Left ventricle myocardium inferior (tissue), 1 donor: Measurements from ENCODE around the gene NKX6-2. TPM values are rescaled to one million over a fixed set of nuclear protein-coding genes. Genes with fewer than 3 reads are reported as not detected.

Experiments used
- DNase-seq: peaks from one replicate; pipeline ENCODE4 v3.0.0-alpha.2; 2020
- H3K27ac ChIP-seq: fragments of 200-600 bp; replicated peaks from 2 replicates; pipeline ENCODE4 v1.8.0; 2021
- H3K27me3 ChIP-seq: fragments of 200-600 bp; 2 replicates; pipeline ENCODE4 v1.8.0; 2021; ENCODE audit warnings: low read depth
- H3K36me3 ChIP-seq: fragments of 200-600 bp; 2 replicates; pipeline ENCODE4 v1.8.0; 2021
- H3K4me1 ChIP-seq: fragments of 200-600 bp; 2 replicates; pipeline ENCODE4 v1.8.0; 2021
- H3K4me3 ChIP-seq: fragments of 200-600 bp; 2 replicates; pipeline ENCODE4 v1.8.0; 2021; ENCODE audit warnings: mild to moderate bottlenecking, moderate library complexity
- H3K9me3 ChIP-seq: fragments of 200-600 bp; replicated peaks from 2 replicates; pipeline ENCODE4 v1.8.0; 2021
- intact Hi-C: fragments of 100-400 bp; cut with micrococcal nuclease; formaldehyde crosslinking; loops from one replicate; pipeline ENCODE4 v1.11.0; 2022
- total RNA-seq: library from RNA; stranded (reverse); fragmentation: NEBNext Ultra II Directional; extraction: Animal tissue kit (Norgen Biotek cat#: 25700); gene quantifications from one replicate; pipeline ENCODE4 v1.2.1, GENCODE V29; 2021
- TF ChIP-seq, protein P1 (sequence below): fragments of 200-600 bp; IDR thresholded peaks from 2 replicates; pipeline ENCODE4 v1.8.0; 2021; ENCODE audit warnings: antibody characterized with exemption, mild to moderate bottlenecking, borderline replicate concordance
- donor health status: DM: no; HTN: yes; CAD: no; lungs with severe emphysema.

Gene NKX6-2
- total RNA-seq, 1 donor from 2014 or later, result not detected

DNA sequence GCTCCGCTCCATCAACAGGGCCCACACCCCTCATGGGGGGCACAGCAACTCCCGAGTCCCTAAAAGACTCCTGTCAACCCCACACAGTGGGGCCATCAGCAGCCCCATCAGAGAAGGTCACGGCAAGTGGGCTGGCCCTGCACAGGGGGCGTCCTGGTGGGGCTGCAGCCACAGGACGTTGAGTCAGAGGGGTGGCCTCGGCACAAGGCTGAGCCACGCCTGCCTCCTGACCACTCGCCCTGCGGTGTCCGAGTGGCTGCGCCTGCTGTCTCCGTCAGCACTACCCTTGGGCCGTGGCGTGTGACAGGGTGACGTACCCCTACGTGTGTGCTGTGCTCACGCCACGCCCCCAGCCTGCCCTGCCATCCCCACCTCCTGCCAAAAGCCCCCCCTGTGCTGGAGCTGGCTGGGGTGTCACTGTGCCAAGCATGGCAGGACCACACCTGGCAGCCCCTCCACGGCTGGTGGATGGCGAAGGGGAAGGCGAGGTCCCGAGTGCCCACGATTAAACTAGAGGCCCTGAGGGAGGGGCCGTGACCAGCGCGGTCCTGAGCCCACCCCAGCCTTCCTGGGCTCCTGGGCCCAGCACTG is 26.0 kb upstream of the NKX6-2 start:
- TF ChIP-seq, protein P1, sequence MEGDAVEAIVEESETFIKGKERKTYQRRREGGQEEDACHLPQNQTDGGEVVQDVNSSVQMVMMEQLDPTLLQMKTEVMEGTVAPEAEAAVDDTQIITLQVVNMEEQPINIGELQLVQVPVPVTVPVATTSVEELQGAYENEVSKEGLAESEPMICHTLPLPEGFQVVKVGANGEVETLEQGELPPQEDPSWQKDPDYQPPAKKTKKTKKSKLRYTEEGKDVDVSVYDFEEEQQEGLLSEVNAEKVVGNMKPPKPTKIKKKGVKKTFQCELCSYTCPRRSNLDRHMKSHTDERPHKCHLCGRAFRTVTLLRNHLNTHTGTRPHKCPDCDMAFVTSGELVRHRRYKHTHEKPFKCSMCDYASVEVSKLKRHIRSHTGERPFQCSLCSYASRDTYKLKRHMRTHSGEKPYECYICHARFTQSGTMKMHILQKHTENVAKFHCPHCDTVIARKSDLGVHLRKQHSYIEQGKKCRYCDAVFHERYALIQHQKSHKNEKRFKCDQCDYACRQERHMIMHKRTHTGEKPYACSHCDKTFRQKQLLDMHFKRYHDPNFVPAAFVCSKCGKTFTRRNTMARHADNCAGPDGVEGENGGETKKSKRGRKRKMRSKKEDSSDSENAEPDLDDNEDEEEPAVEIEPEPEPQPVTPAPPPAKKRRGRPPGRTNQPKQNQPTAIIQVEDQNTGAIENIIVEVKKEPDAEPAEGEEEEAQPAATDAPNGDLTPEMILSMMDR, result no peak
- Histone ChIP-seq H3K36me3 (no peaks in the 10 kb centered on the region), H3K9me3 (no peaks in the 10 kb centered on the region), H3K27me3 (peaks cover 95% of the 10 kb centered on the region), H3K4me1 (no peaks in the 10 kb centered on the region), H3K27ac (no peak overlapping the region), H3K4me3 (no peak overlapping the region)
- intact Hi-C loops, result no loop called here
- DNase-seq, result peak; percentile 7

DNA sequence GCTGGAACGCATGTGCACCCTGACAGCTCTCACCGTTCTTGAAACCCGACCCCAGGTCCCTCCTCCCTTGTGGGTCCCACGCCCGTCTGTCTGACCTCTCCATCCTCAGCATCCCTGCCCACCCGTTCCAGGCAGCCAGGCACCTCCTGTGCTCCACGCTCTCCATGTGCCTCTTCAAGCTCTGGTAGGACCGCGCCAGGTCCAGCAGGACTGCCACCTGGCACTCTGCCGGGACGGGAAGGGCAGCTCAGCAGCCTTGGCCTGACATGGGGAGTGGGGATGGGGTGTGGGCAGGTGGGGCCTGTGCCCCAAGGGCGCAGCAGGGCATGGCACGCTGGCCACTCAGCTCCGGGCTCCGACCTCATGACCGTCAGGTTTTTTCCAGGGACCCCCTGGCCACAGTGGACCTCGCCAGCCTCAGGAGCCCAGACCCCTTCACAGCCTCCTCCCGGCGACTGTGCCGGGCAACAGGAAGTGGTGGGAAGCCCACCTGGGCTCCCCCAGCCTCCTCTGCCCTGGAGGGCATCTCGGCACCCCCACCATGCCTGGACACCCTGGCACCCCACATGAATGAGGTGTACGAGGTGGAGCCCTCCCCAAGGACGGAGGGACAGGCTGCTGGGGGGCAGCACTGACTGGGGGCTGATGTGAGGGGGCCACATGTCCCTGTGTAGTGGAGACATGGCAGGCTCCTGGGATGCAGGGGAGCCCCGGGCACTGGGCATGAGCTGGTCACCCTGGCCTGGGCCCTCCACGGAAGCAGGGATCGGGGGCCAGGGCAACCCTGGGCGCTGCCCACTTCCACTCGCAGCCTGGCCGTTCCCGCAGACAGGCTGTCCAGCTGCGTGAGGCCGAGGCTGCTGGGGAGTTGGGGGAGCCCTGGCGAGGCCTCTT is 25.1 kb upstream of the NKX6-2 start:
- H3K4me1 ChIP-seq, result no peaks in the 10 kb centered on the region
- no peaks in the 10 kb centered on the region for H3K9me3 ChIP-seq
- peak; percentile 9 for DNase-seq
- H3K27ac ChIP-seq, result no peak overlapping the region
- TF ChIP-seq, protein P1, result no peak
- H3K27me3 ChIP-seq, result peaks cover 93% of the 10 kb centered on the region
- intact Hi-C loops, result no loop called here
- H3K36me3 ChIP-seq, result no peaks in the 10 kb centered on the region
- no peak overlapping the region for H3K4me3 ChIP-seq

DNA sequence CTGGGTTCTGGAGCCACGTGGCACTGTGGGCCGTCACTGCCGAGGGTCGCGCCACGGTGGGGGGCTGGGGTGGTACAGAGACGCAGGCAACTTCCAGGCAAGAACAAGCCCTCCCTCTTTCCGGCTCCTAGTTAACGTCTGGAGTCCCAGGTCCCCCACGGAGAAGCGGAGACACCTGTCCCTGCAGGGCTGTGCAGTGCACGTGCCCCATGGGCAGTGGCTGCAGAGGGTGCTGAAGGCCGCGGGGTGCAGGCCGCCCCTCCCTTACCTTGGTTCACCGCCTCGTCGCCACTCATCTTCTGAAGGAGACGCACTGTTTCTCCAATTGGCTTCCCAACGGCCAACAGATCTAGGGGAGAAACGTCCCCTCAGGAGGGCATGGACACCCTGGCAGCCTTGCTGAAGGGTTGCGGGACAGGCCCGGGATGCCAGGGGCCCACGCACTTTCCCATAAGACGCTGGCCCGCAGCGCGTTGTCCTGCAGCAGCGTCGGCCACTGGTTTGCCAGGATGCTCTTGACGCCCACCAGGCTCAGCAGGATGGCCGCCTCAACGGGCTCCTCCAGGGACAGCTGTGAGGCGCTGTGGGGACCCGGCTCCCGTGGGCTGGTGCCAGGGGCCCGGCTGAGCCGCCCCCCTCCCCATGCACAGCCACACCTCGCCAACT is 24.3 kb upstream of the NKX6-2 start:
- TF ChIP-seq, protein P1, result no peak
- no peak overlapping the region for H3K4me3 ChIP-seq
- intact Hi-C loops, result no loop called here
- no peaks in the 10 kb centered on the region for H3K4me1 ChIP-seq
- H3K27ac ChIP-seq, result no peak overlapping the region
- no peaks in the 10 kb centered on the region for H3K36me3 ChIP-seq
- H3K9me3 ChIP-seq, result no peaks in the 10 kb centered on the region
- no peak for DNase-seq
- peaks cover 90% of the 10 kb centered on the region for H3K27me3 ChIP-seq

DNA sequence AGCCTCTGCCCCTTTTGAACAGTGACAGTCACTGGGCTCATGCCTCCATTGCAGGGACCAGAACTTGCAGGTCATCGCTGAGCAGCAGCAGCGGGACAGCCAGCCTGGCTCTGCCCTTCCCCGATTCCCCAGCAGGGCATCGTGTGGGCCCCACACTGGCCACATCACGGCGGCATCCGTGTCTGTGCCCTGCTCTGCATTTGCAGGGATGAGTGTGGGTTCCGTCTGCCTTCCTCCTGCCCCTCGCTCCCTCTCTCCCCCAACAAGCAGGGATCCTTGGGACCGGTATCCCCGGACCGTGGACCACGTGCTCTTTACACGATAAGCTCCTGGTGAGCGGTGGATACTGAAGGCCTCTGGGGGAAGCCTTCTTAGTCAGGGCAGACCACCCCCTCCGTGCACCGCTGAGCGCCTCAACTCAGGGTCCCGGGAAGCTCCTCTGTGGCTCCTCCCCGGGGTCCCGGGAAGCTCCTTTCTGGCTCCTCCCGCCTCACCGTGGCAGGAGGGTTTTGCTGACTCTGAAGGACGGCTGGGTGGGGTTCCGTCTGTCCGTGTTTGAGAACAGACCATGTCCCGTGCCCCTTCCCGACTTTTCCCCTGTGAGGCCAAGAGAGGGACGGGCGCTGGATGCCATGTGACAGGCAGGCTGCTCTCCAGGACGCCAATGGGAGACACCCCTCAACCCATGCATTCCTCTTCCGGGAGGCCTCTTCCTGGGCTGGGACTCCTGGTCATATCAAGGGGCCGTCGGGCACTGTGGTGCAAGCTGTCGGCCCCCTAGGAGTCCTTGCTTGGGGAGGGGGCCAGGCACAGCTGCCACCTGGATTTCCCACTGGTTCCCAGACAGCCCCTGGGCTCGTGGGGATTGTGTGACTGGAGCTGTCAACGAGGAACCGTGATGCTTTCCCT is 23.5 kb upstream of the NKX6-2 start:
- H3K4me1 ChIP-seq, result no peaks in the 10 kb centered on the region
- no peak overlapping the region for H3K4me3 ChIP-seq
- H3K9me3 ChIP-seq, result no peaks in the 10 kb centered on the region
- H3K27ac ChIP-seq, result no peak overlapping the region
- no peak for DNase-seq
- intact Hi-C loops, result no loop called here
- TF ChIP-seq, protein P1, result no peak
- H3K27me3 ChIP-seq, result peaks cover 82% of the 10 kb centered on the region
- H3K36me3 ChIP-seq, result no peaks in the 10 kb centered on the region
